ENCODE results near the gene CDC42EP3. TPM values are rescaled to one million over a fixed set of nuclear protein-coding genes. Genes with fewer than 3 reads are reported as not detected.

CDC42EP3 gene
- polyA plus RNA-seq, 2 donors = 2.0 to 6.0 TPM

GRCh38 chr2:37663390-37663789 is 8.1 kb downstream of the CDC42EP3 start:
- Histone ChIP-seq H3K27ac (ENCODE audit: low read depth in 2 of 2, low read length in 1 of 2) (no peak overlapping the region), H3K36me3 (ENCODE audit: control insufficient read depth in 2 of 2, insufficient read depth in 2 of 2, low read length in 1 of 2) (no peaks in the 10 kb centered on the region), H3K9me3 (ENCODE audit: control insufficient read depth in 2 of 2, insufficient read depth in 1 of 2, low read depth in 1 of 2, low read length in 1 of 2) (no peaks in the 10 kb centered on the region), H3K4me3 (ENCODE audit: low read depth in 1 of 2, low read length in 2 of 2) (no peak overlapping the region), H3K27me3 (ENCODE audit: control insufficient read depth in 1 of 2, insufficient read depth in 2 of 2, low read length in 2 of 2) (no peaks in the 10 kb centered on the region), H3K4me1 (ENCODE audit: control insufficient read depth in 2 of 2, insufficient read depth in 2 of 2, low read length in 1 of 2) (peaks cover 0 to 4% of the 10 kb centered on the region in 2 donors)
- WGBS, 2 donors = 86 to 92% methylated on average over 7 of the region's 7 CpGs

GRCh38 chr2:37659723-37660122 is 11.7 kb downstream of the CDC42EP3 start:
- Histone ChIP-seq H3K4me1 (ENCODE audit: control insufficient read depth in 2 of 2, insufficient read depth in 2 of 2, low read length in 1 of 2) (peaks cover 0 to 4% of the 10 kb centered on the region in 2 donors), H3K27ac (ENCODE audit: low read depth in 2 of 2, low read length in 1 of 2) (no peak overlapping the region), H3K9me3 (ENCODE audit: control insufficient read depth in 2 of 2, insufficient read depth in 1 of 2, low read depth in 1 of 2, low read length in 1 of 2) (no peaks in the 10 kb centered on the region), H3K4me3 (ENCODE audit: low read depth in 1 of 2, low read length in 2 of 2) (no peak overlapping the region), H3K36me3 (ENCODE audit: control insufficient read depth in 2 of 2, insufficient read depth in 2 of 2, low read length in 1 of 2) (no peaks in the 10 kb centered on the region), H3K27me3 (ENCODE audit: control insufficient read depth in 1 of 2, insufficient read depth in 2 of 2, low read length in 2 of 2) (no peaks in the 10 kb centered on the region)
- WGBS, 2 donors = 73 to 86% methylated on average over 5 of the region's 5 CpGs

DNA sequence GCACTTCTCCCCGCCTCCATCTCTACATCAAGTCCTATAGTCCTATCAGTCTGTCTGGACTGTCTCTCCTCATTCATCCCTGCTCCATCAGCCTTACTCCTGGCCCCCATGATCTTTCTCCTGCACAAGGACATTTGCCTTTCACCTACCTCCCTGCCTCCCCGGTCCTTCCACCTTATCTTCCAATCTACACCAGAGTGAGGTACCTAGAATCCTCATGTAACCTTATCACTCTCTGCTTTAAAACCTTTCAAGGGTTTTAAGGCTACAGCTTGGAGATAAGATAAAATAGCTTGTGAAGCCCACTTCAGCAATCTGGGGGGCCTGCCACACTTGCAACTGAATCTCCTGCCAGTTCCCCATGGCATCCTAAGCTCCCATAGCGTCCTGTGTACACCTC is 12.8 kb downstream of the CDC42EP3 start:
- 89 to 94% methylated on average over 3 of the region's 3 CpGs for WGBS, 2 donors
- Histone ChIP-seq H3K4me3 (ENCODE audit: low read depth in 1 of 2, low read length in 2 of 2) (no peak overlapping the region), H3K36me3 (ENCODE audit: control insufficient read depth in 2 of 2, insufficient read depth in 2 of 2, low read length in 1 of 2) (no peaks in the 10 kb centered on the region), H3K9me3 (ENCODE audit: control insufficient read depth in 2 of 2, insufficient read depth in 1 of 2, low read depth in 1 of 2, low read length in 1 of 2) (no peaks in the 10 kb centered on the region), H3K27ac (ENCODE audit: low read depth in 2 of 2, low read length in 1 of 2) (no peak overlapping the region), H3K4me1 (ENCODE audit: control insufficient read depth in 2 of 2, insufficient read depth in 2 of 2, low read length in 1 of 2) (peaks cover 0 to 8% of the 10 kb centered on the region in 2 donors), H3K27me3 (ENCODE audit: control insufficient read depth in 1 of 2, insufficient read depth in 2 of 2, low read length in 2 of 2) (no peaks in the 10 kb centered on the region)

DNA sequence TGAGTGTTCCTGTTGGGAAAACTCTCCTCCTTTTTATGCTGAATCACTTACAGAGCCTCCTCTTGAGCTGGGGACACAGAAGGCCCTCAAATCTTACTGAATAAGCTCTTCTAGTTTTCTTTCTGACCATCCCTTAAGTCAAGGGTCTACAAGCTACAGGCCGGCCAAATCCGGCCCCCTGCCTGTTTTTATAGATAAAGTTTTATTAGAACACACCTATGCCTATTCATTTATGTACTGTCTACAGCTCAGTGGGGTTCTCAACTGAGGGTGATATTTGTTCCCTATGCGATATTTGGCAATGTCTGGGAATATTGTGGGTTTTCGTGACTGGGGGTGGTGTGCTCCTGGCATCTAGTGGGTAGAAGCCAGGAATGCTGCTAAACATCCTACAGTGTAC is 14.0 kb downstream of the CDC42EP3 start:
- Histone ChIP-seq H3K27ac (ENCODE audit: low read depth in 2 of 2, low read length in 1 of 2) (no peak overlapping the region), H3K27me3 (ENCODE audit: control insufficient read depth in 1 of 2, insufficient read depth in 2 of 2, low read length in 2 of 2) (no peaks in the 10 kb centered on the region), H3K4me3 (ENCODE audit: low read depth in 1 of 2, low read length in 2 of 2) (no peak overlapping the region), H3K9me3 (ENCODE audit: control insufficient read depth in 2 of 2, insufficient read depth in 1 of 2, low read depth in 1 of 2, low read length in 1 of 2) (no peaks in the 10 kb centered on the region), H3K4me1 (ENCODE audit: control insufficient read depth in 2 of 2, insufficient read depth in 2 of 2, low read length in 1 of 2) (peaks cover 0 to 8% of the 10 kb centered on the region in 2 donors), H3K36me3 (ENCODE audit: control insufficient read depth in 2 of 2, insufficient read depth in 2 of 2, low read length in 1 of 2) (no peaks in the 10 kb centered on the region)
- 91 to 96% methylated on average over 4 of the region's 4 CpGs for WGBS, 2 donors

GRCh38 chr2:37656512-37657423 is 14.7 kb downstream of the CDC42EP3 start:
- H3K4me3 ChIP-seq (ENCODE audit: low read depth in 1 of 2, low read length in 2 of 2) = no peak overlapping the region
- H3K27ac ChIP-seq (ENCODE audit: low read depth in 2 of 2, low read length in 1 of 2) = peak overlapping the region; percentile 13 to 44
- no peaks in the 10 kb centered on the region for H3K36me3 ChIP-seq (ENCODE audit: control insufficient read depth in 2 of 2, insufficient read depth in 2 of 2, low read length in 1 of 2)
- H3K4me1 ChIP-seq (ENCODE audit: control insufficient read depth in 2 of 2, insufficient read depth in 2 of 2, low read length in 1 of 2) = peaks cover 3 to 9% of the 10 kb centered on the region in 2 donors
- WGBS, 2 donors = 58 to 60% methylated on average over 11 of the region's 11 CpGs
- H3K27me3 ChIP-seq (ENCODE audit: control insufficient read depth in 1 of 2, insufficient read depth in 2 of 2, low read length in 2 of 2) = no peaks in the 10 kb centered on the region
- H3K9me3 ChIP-seq (ENCODE audit: control insufficient read depth in 2 of 2, insufficient read depth in 1 of 2, low read depth in 1 of 2, low read length in 1 of 2) = no peaks in the 10 kb centered on the region

DNA sequence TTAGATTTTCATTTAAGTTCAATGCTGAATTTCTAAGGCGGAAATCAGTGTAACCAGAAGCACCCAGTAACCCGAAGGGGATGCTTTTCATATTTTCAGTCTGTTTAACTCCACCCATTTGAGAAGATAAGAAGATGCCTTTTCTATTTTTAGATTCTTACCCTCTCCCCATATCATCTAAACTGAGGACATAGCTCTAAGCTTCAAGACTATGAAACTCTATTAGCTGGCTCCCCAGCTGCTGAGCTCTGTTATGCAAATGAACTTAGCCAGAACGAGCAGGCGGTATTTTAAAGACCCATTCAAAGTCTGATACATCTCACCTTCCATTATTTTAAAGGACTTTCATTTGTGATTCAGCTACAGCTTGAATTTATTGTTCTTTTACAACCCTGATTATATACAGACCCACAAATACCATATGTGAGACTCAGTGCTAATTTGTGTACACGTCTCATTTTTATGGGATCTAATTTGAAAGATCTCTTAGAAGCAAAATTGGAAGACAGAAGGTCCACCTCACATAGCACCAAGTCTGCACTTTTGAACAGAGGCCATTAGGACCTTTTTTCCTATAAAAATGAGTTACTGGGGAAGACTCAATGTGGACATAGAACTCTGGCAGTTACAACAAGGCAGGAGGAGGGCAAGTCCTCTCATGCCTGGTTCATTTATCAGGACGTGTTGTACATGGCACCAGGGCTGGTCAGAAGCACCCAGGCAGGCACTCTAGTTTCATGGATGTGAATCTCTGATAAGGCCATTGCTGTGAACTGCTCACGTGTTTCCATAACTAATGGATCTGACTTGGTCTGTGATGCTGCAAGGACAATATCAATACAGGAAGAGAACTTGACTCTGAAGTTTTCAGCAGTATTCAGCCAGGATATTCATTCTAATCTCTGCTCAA is 16.3 kb downstream of the CDC42EP3 start:
- Histone ChIP-seq H3K4me1 (ENCODE audit: control insufficient read depth in 2 of 2, insufficient read depth in 2 of 2, low read length in 1 of 2) (peaks cover 3 to 9% of the 10 kb centered on the region in 2 donors), H3K4me3 (ENCODE audit: low read depth in 1 of 2, low read length in 2 of 2) (no peak overlapping the region), H3K27me3 (ENCODE audit: control insufficient read depth in 1 of 2, insufficient read depth in 2 of 2, low read length in 2 of 2) (no peaks in the 10 kb centered on the region), H3K9me3 (ENCODE audit: control insufficient read depth in 2 of 2, insufficient read depth in 1 of 2, low read depth in 1 of 2, low read length in 1 of 2) (no peaks in the 10 kb centered on the region), H3K27ac (ENCODE audit: low read depth in 2 of 2, low read length in 1 of 2) (no peak overlapping the region), H3K36me3 (ENCODE audit: control insufficient read depth in 2 of 2, insufficient read depth in 2 of 2, low read length in 1 of 2) (no peaks in the 10 kb centered on the region)
- whole genome bisulfite sequencing, 2 donors = 69 to 70% methylated on average over 7 of the region's 7 CpGs

GRCh38 chr2:37654419-37654818 is 17.0 kb downstream of the CDC42EP3 start:
- peak overlapping the region in 1 of 2 donors; percentile 52 for H3K27ac ChIP-seq (ENCODE audit: low read depth in 2 of 2, low read length in 1 of 2)
- no peaks in the 10 kb centered on the region for H3K27me3 ChIP-seq (ENCODE audit: control insufficient read depth in 1 of 2, insufficient read depth in 2 of 2, low read length in 2 of 2)
- H3K4me3 ChIP-seq (ENCODE audit: low read depth in 1 of 2, low read length in 2 of 2) = no peak overlapping the region
- peaks cover 3 to 9% of the 10 kb centered on the region in 2 donors for H3K4me1 ChIP-seq (ENCODE audit: control insufficient read depth in 2 of 2, insufficient read depth in 2 of 2, low read length in 1 of 2)
- 65 to 76% methylated on average over 8 of the region's 8 CpGs for WGBS, 2 donors
- no peaks in the 10 kb centered on the region for H3K9me3 ChIP-seq (ENCODE audit: control insufficient read depth in 2 of 2, insufficient read depth in 1 of 2, low read depth in 1 of 2, low read length in 1 of 2)
- no peaks in the 10 kb centered on the region for H3K36me3 ChIP-seq (ENCODE audit: control insufficient read depth in 2 of 2, insufficient read depth in 2 of 2, low read length in 1 of 2)

DNA sequence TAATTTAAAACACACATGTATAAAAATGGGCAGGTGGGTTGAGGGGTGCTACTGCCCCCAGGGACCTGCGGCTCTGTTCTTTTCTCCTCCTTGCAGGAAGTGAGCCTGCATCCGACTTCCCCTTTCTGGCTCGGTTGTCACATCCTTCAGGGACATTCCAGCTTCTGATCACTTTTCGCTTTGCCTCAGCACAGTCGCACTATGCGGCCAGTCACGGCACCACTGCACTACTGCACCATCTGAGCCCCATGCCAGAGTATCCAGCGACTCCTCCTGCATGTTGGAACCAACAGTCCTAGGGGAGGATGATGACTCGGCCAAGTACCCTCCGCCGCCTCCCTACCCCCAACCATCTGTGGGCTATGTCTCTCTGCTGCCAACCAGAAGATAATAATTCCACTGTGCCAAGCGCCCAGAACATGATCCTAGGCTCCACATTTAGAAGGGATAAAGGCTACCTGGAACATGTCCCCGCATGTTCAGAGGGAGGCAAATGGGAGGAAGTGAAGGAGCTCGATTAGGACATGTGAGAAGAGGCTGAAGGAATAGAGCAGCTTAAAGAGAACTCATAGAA is 17.6 kb downstream of the CDC42EP3 start:
- Histone ChIP-seq H3K4me3 (ENCODE audit: low read depth in 1 of 2, low read length in 2 of 2) (no peak overlapping the region), H3K36me3 (ENCODE audit: control insufficient read depth in 2 of 2, insufficient read depth in 2 of 2, low read length in 1 of 2) (no peaks in the 10 kb centered on the region), H3K4me1 (ENCODE audit: control insufficient read depth in 2 of 2, insufficient read depth in 2 of 2, low read length in 1 of 2) (peaks cover 3 to 9% of the 10 kb centered on the region in 2 donors), H3K9me3 (ENCODE audit: control insufficient read depth in 2 of 2, insufficient read depth in 1 of 2, low read depth in 1 of 2, low read length in 1 of 2) (no peaks in the 10 kb centered on the region), H3K27me3 (ENCODE audit: control insufficient read depth in 1 of 2, insufficient read depth in 2 of 2, low read length in 2 of 2) (no peaks in the 10 kb centered on the region), H3K27ac (ENCODE audit: low read depth in 2 of 2, low read length in 1 of 2) (peak overlapping the region; percentile 52 to 69)
- WGBS, 2 donors = 53 to 71% methylated on average over 14 of the region's 14 CpGs

DNA sequence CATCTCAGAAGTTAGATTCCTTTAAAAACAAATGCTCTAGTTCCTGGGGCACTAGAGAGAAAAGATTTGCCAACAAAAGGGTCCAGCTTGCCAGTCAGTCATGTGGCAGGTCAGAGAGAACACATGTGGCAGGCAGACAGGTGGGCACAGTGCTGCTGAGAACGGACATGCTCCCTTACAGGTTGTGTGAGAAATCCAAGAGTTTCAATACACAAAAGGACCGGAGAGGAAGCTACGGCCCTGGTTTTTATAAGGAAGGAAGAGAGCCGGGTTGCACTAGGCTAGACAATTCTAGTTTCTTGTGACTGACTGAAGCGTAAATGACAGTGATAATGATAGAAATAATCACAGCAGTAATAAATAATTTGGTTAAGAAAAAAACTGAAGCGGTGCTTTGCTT is 18.3 kb downstream of the CDC42EP3 start:
- H3K9me3 ChIP-seq (ENCODE audit: control insufficient read depth in 2 of 2, insufficient read depth in 1 of 2, low read depth in 1 of 2, low read length in 1 of 2) = no peaks in the 10 kb centered on the region
- H3K4me3 ChIP-seq (ENCODE audit: low read depth in 1 of 2, low read length in 2 of 2) = no peak overlapping the region
- WGBS, 2 donors = 60 to 69% methylated on average over 6 of the region's 6 CpGs
- peaks cover 3 to 15% of the 10 kb centered on the region in 2 donors for H3K4me1 ChIP-seq (ENCODE audit: control insufficient read depth in 2 of 2, insufficient read depth in 2 of 2, low read length in 1 of 2)
- no peaks in the 10 kb centered on the region for H3K36me3 ChIP-seq (ENCODE audit: control insufficient read depth in 2 of 2, insufficient read depth in 2 of 2, low read length in 1 of 2)
- H3K27me3 ChIP-seq (ENCODE audit: control insufficient read depth in 1 of 2, insufficient read depth in 2 of 2, low read length in 2 of 2) = no peaks in the 10 kb centered on the region
- peak overlapping the region in 1 of 2 donors; percentile 22 for H3K27ac ChIP-seq (ENCODE audit: low read depth in 2 of 2, low read length in 1 of 2)

Data from esophagus (tissue), 2 donors.